ENCODE measurements around the gene MIEF1.

DNA sequence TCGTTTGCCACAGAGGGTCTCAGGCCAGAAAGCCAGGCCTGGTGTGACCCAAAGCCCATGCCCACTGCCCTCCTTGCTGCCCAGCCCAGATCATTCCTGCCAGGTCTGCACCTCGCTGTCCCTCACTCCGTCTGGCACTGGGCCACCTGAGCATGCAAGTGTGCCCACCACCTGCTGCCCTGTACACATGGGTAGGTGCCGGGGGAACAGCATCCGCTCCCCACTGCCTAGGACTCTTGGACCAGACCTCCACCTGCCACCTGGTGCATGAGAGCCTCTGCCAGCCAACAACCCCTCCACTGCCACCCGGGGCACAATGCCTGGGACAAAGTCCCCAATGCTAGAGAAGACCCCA is 32.8 kb upstream of the MIEF1 start:
- TF ChIP-seq, protein P1, sequence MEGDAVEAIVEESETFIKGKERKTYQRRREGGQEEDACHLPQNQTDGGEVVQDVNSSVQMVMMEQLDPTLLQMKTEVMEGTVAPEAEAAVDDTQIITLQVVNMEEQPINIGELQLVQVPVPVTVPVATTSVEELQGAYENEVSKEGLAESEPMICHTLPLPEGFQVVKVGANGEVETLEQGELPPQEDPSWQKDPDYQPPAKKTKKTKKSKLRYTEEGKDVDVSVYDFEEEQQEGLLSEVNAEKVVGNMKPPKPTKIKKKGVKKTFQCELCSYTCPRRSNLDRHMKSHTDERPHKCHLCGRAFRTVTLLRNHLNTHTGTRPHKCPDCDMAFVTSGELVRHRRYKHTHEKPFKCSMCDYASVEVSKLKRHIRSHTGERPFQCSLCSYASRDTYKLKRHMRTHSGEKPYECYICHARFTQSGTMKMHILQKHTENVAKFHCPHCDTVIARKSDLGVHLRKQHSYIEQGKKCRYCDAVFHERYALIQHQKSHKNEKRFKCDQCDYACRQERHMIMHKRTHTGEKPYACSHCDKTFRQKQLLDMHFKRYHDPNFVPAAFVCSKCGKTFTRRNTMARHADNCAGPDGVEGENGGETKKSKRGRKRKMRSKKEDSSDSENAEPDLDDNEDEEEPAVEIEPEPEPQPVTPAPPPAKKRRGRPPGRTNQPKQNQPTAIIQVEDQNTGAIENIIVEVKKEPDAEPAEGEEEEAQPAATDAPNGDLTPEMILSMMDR (IDR thresholded peaks at IDR 0.05) = no peak
- TF ChIP-seq POLR2A (IDR thresholded peaks at IDR 0.05) = no peak
- TF ChIP-seq POLR2AphosphoS5 (IDR thresholded peaks at IDR 0.05) = no peak

Measured in gastroesophageal sphincter (tissue), 3 donors.